GM12878 (cell line): ENCODE results near the gene CENPX. TPM values are rescaled to one million over a fixed set of nuclear protein-coding genes. Genes with fewer than 3 reads are reported as not detected.

Experiments used
- ATAC-seq: fragments of 200-7000 bp; cut with Tn5 transposase; 3 replicates; pipeline ENCODE4 v1.9.1; 2020; ENCODE audit warnings: mild to moderate bottlenecking, moderate library complexity
- BruUV-seq: library from RNA; stranded (reverse); fragments of 400-500 nt; replicated peaks from 2 replicates; lab custom pipeline; 2021; lab: Mats Ljungman, UMichigan
- CTCF ChIA-PET: fragments of 300-600 bp; sonication (Branson Sonifier 250); formaldehyde crosslinking; extraction: SDS; loops from one replicate; lab custom pipeline; 2021; ENCODE audit warnings: inconsistent platforms; lab: Yijun Ruan, JAX
- POLR2A ChIA-PET: fragments of 350-600 bp; formaldehyde crosslinking; extraction: SDS; loops from one replicate; lab custom pipeline; 2021; ENCODE audit warnings: inconsistent platforms; lab: Charles Lee
- RAD21 ChIA-PET: fragments of 300-600 bp; sonication (Branson Sonifier 250); formaldehyde crosslinking; loops from one replicate; lab custom pipeline; 2023; ENCODE audit warnings: antibody characterized with exemption; ENCODE audit not compliant: unreplicated experiment; lab: Charles Lee
- SMC1A ChIA-PET: fragments of 300-600 bp; sonication (Branson Sonifier 250); formaldehyde crosslinking; loops from one replicate; lab custom pipeline; 2023; ENCODE audit not compliant: unreplicated experiment, uncharacterized antibody; lab: Charles Lee
- DNase-seq: peaks from one replicate; pipeline ENCODE4 v3.0.0-alpha.2; 2011; ENCODE audit warnings: low read depth, low spot score
- FAIRE-seq: peaks from 3 replicates; lab custom pipeline; 2011; peaks lifted over from hg19 to GRCh38; lab: Jason Lieb, UNC
- H2AFZ ChIP-seq: 2 replicates; pipeline ENCODE4 v1.6.0; 2011; ENCODE audit warnings: low read depth, low read length, control low read depth; ENCODE audit not compliant: control insufficient read depth
- H3K27ac ChIP-seq: 2 replicates; pipeline ENCODE4 v1.5.1; 2011; ENCODE audit warnings: control low read depth; ENCODE audit not compliant: control insufficient read depth, insufficient read depth
- H3K27me3 ChIP-seq, 2 experiments: replicated peaks in 1 of 2; 2 replicates each; pipeline versions ENCODE4 v1.6.0 to v1.6.1; 2011; ENCODE audit warnings: low read length in 1 of 2; ENCODE audit not compliant: control insufficient read depth in 2 of 2, insufficient read depth in 2 of 2
- H3K36me3 ChIP-seq, 2 experiments: 2 replicates each; pipeline ENCODE4 v1.5.1; 2011; ENCODE audit warnings: low read length in 1 of 2; ENCODE audit not compliant: control insufficient read depth in 2 of 2, insufficient read depth in 2 of 2
- H3K4me1 ChIP-seq: 2 replicates; pipeline ENCODE4 v1.6.1; 2011; ENCODE audit warnings: mild to moderate bottlenecking, low read length, moderate library complexity, mixed read lengths; ENCODE audit not compliant: control insufficient read depth, insufficient read depth
- H3K4me2 ChIP-seq: 2 replicates; pipeline ENCODE4 v1.6.0; 2011; ENCODE audit warnings: control low read depth; ENCODE audit not compliant: control insufficient read depth, insufficient read depth
- H3K4me3 ChIP-seq: fragments of 200-600 bp; sonication (generic); 2 replicates; pipeline ENCODE4 v1.5.1; 2016
- H3K79me2 ChIP-seq: 2 replicates; pipeline ENCODE4 v1.6.0; 2011; ENCODE audit warnings: low read length; ENCODE audit not compliant: control insufficient read depth, insufficient read depth
- H3K9ac ChIP-seq: 2 replicates; pipeline ENCODE4 v1.8.0; 2011; ENCODE audit warnings: low read length, control low read depth, mixed read lengths; ENCODE audit not compliant: control insufficient read depth, insufficient read depth
- H3K9me3 ChIP-seq: replicated peaks from 3 replicates; pipeline ENCODE4 v1.5.1; 2011; ENCODE audit warnings: mild to moderate bottlenecking, low read length; ENCODE audit not compliant: control insufficient read depth, insufficient read depth
- H4K20me1 ChIP-seq: 2 replicates; pipeline ENCODE4 v1.6.0; 2011; ENCODE audit not compliant: control insufficient read depth, insufficient read depth
- EED ChIP-seq: sonication (generic); IDR thresholded peaks from 2 replicates; pipeline ENCODE4 v1.6.1; 2016; ENCODE audit warnings: antibody characterized with exemption, low read depth
- IKZF2 ChIP-seq, 2 experiments: fragments of 450-650 bp; IDR thresholded peaks; 2 replicates each; pipeline ENCODE4 v1.6.1; 2017; ENCODE audit warnings: mild to moderate bottlenecking in 2 of 2, moderate library complexity in 2 of 2
- JUND ChIP-seq: IDR thresholded peaks from 2 replicates; pipeline ENCODE4 v1.6.1; 2012; ENCODE audit warnings: low read depth, mild to moderate bottlenecking, low read length, improper control_type of control experiment, moderate library complexity
- MEF2B ChIP-seq: fragments of 450-650 bp; IDR thresholded peaks from 2 replicates; pipeline ENCODE4 v1.6.1; 2018; ENCODE audit warnings: mild to moderate bottlenecking, moderate library complexity; ENCODE audit not compliant: partially characterized antibody, poor library complexity, severe bottlenecking
- MLLT1 ChIP-seq: fragments of 450-650 bp; IDR thresholded peaks from 2 replicates; pipeline ENCODE4 v1.6.1; 2016; ENCODE audit warnings: mild to moderate bottlenecking
- NRF1 ChIP-seq: conservative IDR thresholded peaks from 2 replicates; pipeline ENCODE4 v1.6.1; 2011; ENCODE audit warnings: mild to moderate bottlenecking, low read depth, low read length, improper control_type of control experiment
- POU2F2 ChIP-seq: IDR thresholded peaks from 3 replicates; pipeline ENCODE4 v1.6.1; 2011; ENCODE audit warnings: low read depth, mild to moderate bottlenecking, low read length, borderline replicate concordance
- RAD51 ChIP-seq: fragments of 450-650 bp; IDR thresholded peaks from 2 replicates; pipeline ENCODE4 v1.6.1; 2016; ENCODE audit warnings: moderate library complexity, mild to moderate bottlenecking, inconsistent platforms
- RCOR1 ChIP-seq: conservative IDR thresholded peaks from 2 replicates; pipeline ENCODE4 v1.6.1; 2012; ENCODE audit warnings: low read depth, low read length, improper control_type of control experiment
- SIN3A ChIP-seq: IDR thresholded peaks from 2 replicates; pipeline ENCODE4 v1.6.1; 2012; ENCODE audit warnings: low read depth, low read length, improper control_type of control experiment
- SMAD5 ChIP-seq: IDR thresholded peaks from 2 replicates; pipeline ENCODE4 v1.6.1; 2016; ENCODE audit warnings: antibody characterized with exemption, low read depth
- USF1 ChIP-seq: IDR thresholded peaks from 2 replicates; pipeline ENCODE4 v1.6.1; 2011; ENCODE audit warnings: borderline replicate concordance, low read depth, mild to moderate bottlenecking, moderate library complexity, mixed read lengths, low read length; ENCODE audit not compliant: insufficient read depth; ENCODE audit errors: extremely low read length
- ZNF592 ChIP-seq: fragments of 450-650 bp; IDR thresholded peaks from 2 replicates; pipeline ENCODE4 v1.6.1; 2017; ENCODE audit warnings: mild to moderate bottlenecking, moderate library complexity
- ZZZ3 ChIP-seq: IDR thresholded peaks from 2 replicates; pipeline ENCODE4 v1.6.1; 2011; ENCODE audit warnings: low read depth; ENCODE audit not compliant: control insufficient read depth, insufficient read length
- WGBS: methylation state at CpG from one replicate; pipeline ENCODE4 v1.1.6; 2016; ENCODE audit warnings: low lambda C conversion rate; ENCODE audit not compliant: insufficient replicate concordance, insufficient coverage; ENCODE audit errors: missing lambda C conversion rate; 5-methylcytosine and 5-hydroxymethylcytosine counted together
- in situ Hi-C: fragments of 300-500 bp; cut with MboI; formaldehyde crosslinking; loops from 9 replicates; pipeline ENCODE4 v1.14.3; 2018; ENCODE audit warnings: mixed read lengths
- intact Hi-C: fragments of 100-400 bp; cut with micrococcal nuclease; formaldehyde crosslinking; loops from one replicate; pipeline ENCODE4 v1.14.2; 2022; ENCODE audit not compliant: unreplicated experiment
- polyA plus RNA-seq, 11 experiments: library from polyadenylated mRNA; depleted of rRNA in 4 of 11; unstranded in 6 of 11; stranded (reverse) in 5 of 11; fragments of >200 nt; fragmentation: Nextera tagmentation in 4 of 11; fragmentation: Illumina TruSeq in 1 of 11; extraction: Ambion mirVana in 4 of 11; extraction: Trizol in 1 of 11; gene quantifications; 1 replicate in 1 of 11; 2 replicates in 10 of 11; pipeline versions ENCODE4 v1.2.1 to v1.2.3, GENCODE V29; 2011 to 2016; ENCODE audit warnings: inconsistent platforms in 2 of 11, missing spikeins in 2 of 11, low read depth in 1 of 11
- total RNA-seq, 4 experiments: library from RNA; depleted of rRNA in 3 of 4; stranded (reverse); fragments of >200 nt in 3 of 4; fragmentation: Illumina TruSeq in 1 of 4; extraction: Trizol in 1 of 4; gene quantifications; 2 replicates each; pipeline versions ENCODE4 v1.2.1 to v1.2.3, GENCODE V29; 2013 to 2021

Gene CENPX
- total and polyA plus RNA-seq, 10 of the 15 experiments (the other 5 are each of a cell fraction or from before 2014, with no cell fraction given): 11.7 to 182 (median 71.9) TPM

GRCh38 chr17:82049521-82049971 is 26.9 kb upstream of the CENPX start (continued):
- no peak for TF ChIP-seq MEF2B
- TF ChIP-seq USF1: no peak
- TF ChIP-seq, all 136 proteins: peak for 0

GRCh38 chr17:82049106-82049505 is 26.4 kb upstream of the CENPX start:
- no peak overlapping the region for H2AFZ ChIP-seq
- no peak overlapping the region for H3K27ac ChIP-seq
- POLR2A ChIA-PET: interaction anchor here (1.1 kb wide), 1 partner anchor 54 kb away, joined by 4 read pairs; no protein-coding TSS in a partner anchor
- H3K79me2 ChIP-seq: peaks cover 14% of the 10 kb centered on the region
- H3K27me3 ChIP-seq: no peaks in the 10 kb centered on the region
- in situ Hi-C loops (no loop called here), intact Hi-C loops (no loop called here)
- SMC1A ChIA-PET: no interaction called here
- H3K9me3 ChIP-seq: no peaks in the 10 kb centered on the region
- 72% methylated on average over 8 of the region's 8 CpGs for WGBS
- no peak for DNase-seq
- BruUV-seq: no TSS peak
- H3K4me2 ChIP-seq: no peak overlapping the region
- H3K4me1 ChIP-seq: peaks cover 4% of the 10 kb centered on the region
- H3K36me3 ChIP-seq: no peaks in the 10 kb centered on the region; a peak in 3 of 4 replicates
- H3K4me3 ChIP-seq: no peak overlapping the region
- CTCF ChIA-PET: no interaction called here
- RAD21 ChIA-PET: interaction anchor here (0.6 kb wide), 1 partner anchor 19 kb away, joined by 3 read pairs; no protein-coding TSS in a partner anchor
- FAIRE-seq: no peak
- H4K20me1 ChIP-seq: no peaks in the 10 kb centered on the region
- ATAC-seq: no peak
- no peak overlapping the region for H3K9ac ChIP-seq
- no peak for TF ChIP-seq SMAD5
- TF ChIP-seq NRF1: no peak
- no peak for TF ChIP-seq ZNF592
- TF ChIP-seq MEF2B: no peak
- no peak for TF ChIP-seq POU2F2
- no peak for TF ChIP-seq MLLT1
- TF ChIP-seq JUND: no peak
- no peak for TF ChIP-seq EED
- no peak for TF ChIP-seq SIN3A
- TF ChIP-seq RCOR1: no peak
- no peak for TF ChIP-seq IKZF2 (IDR thresholded peaks at IDR 0.05)
- TF ChIP-seq ZZZ3: no peak
- no peak for TF ChIP-seq RAD51
